Placental pericyte (primary cell): ENCODE measurements around the gene MAP2K5. TPM values are rescaled to one million over a fixed set of nuclear protein-coding genes. Genes with fewer than 3 reads are reported as not detected.

Experiments used
- small RNA-seq: library from RNA; depleted of rRNA; stranded (forward); fragments of <200 nt; gene quantifications from one replicate; pipeline ENCODE3, GENCODE V24; 2012; ENCODE audit warnings: low replicate concordance
- total RNA-seq: library from RNA; depleted of rRNA; stranded (reverse); fragments of >200 nt; gene quantifications from 2 replicates; pipeline ENCODE4 v1.2.3, GENCODE V29; 2012

MAP2K5 gene
- total RNA-seq: 3.3 and 7.4 TPM in 2 replicates

GRCh38 chr15:67542420-67543347 lies at the start of gene MAP2K5:
Gene MAP2K5 (plus strand): TSS chr15:67542703. CDS start chr15:67543336, 633 bp downstream.

GRCh38 chr15:67521029-67521782 lies 21.3 kb upstream of the MAP2K5 start, which contains the start of gene C15orf61:
Gene C15orf61 (plus strand): TSS chr15:67521131. CDS start chr15:67521249, 118 bp downstream.

GRCh38 chr15:67824976-67825880 lies 282.7 kb downstream of the MAP2K5 start, which contains the start of gene SKOR1:
Gene SKOR1 (plus strand): TSS chr15:67825509. CDS start chr15:67825603, 94 bp downstream.

GRCh38 chr15:67839929-67840748 lies 297.6 kb downstream of the MAP2K5 start, which contains the start of gene RNU6-1:
Gene RNU6-1 (minus strand): TSS chr15:67840045.

Small RNA genes within 50 kb of the gene (small RNA-seq; reads per million reads assigned to genes)
- gene RNU6-1: 1.2 reads per million, percentile 52 among the genes with 10 or more reads in this experiment

Other genes with a start within 250 kb of the MAP2K5 start
- gene C15orf61, start 21.6 kb upstream of the MAP2K5 start, total RNA-seq: 2.6 and 3.7 TPM in 2 replicates